ENCODE measurements around the gene CCL4.
"Not testable (repeated sequence)": the region's sequence is repeated elsewhere in the genome, so short reads cannot be mapped to it uniquely, and the experiment has no call there.

Gene CCL4

DNA sequence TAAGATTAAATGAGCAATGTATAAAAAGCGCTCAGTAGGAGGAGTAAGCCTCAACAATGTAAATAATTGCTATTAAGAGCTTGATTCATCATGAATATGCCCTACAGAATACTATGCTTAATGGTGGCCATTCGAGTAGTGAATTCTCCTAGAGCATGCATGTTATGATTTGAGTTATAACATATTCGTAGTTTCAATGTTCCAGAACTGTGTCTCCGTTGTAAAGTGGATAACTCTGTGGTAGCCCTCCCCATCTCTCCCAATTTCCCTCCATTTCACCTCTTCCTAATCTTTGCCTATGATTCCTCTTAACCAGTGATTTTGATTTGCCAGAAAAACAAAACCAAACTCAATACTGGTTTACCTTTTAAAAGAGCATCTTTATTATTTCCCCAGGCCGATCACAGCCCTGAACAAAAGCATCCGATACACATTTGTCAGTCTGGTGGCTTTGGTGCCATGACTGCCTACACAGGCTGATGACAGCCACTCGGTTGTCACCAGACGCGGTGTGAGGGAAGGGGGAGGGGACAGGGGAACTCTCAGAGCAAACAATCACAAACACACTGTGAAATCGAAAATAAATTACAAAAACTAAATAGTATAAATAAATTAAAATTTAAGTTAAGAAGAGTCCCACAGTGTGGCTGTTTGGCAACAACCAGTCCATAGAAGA, 15.6 kb upstream of the CCL4 start:
- not testable (repeated sequence) for DNase-seq (ENCODE audit: low read depth in 2 of 2)

DNA sequence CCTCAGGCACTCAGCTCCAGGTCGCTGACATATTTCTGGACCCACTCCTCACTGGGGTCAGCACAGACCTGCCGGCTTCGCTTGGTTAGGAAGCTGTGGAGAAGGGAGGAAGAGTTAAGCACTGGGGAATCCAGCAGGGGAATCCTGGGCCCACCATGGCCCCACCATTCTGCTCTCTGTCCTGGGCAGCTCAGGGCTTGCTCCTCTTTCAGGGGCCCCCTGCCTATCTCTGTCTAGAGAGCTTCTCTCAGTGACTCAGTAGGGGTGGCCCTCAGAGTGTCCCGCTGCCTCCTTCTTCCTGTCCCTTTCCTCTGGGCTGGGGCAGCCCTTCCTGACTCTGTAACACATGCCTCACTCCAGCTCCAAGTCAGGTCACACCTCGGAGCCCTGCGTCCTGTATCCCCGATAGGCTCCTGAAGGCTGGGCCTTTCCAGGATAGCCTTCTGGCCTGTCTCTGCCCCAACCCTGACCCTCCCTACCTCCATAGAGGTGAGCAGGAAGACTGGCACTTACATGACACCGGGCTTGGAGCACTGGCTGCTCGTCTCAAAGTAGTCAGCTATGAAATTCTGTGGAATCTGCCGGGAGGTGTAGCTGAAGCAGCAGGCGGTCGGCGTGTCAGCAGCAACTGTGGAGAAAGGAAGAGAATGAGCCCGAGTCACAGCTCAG, 14.8 kb upstream of the CCL4 start:
- DNase-seq (ENCODE audit: low read depth in 2 of 2), result no peak

DNA sequence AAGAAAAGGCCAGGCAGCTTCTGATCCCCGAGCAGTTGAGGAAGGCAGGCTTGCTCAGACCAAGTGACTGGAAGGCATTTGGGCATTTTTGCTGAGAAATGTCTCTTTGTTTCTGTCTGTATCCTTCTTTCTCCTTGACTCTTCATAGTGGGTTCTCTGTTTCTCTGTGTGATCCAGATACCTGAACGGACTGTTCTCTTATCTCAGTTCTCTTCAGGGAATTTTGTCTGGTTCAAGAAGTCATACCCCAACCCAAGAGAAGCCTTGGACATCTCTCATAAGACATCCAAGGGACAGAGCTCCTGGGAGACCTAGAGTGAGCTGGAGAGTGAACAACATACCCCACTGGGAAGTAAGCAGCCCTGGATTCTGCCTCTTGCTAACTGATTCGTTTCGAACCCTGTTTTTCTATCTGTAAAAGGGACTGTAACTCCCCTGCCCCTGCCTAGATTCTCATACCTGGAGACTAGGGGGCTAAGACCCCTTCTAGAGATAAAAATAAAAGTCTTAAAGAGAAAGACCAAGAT, 14.2 kb upstream of the CCL4 start:
- no peak for DNase-seq (ENCODE audit: low read depth in 2 of 2)

DNA sequence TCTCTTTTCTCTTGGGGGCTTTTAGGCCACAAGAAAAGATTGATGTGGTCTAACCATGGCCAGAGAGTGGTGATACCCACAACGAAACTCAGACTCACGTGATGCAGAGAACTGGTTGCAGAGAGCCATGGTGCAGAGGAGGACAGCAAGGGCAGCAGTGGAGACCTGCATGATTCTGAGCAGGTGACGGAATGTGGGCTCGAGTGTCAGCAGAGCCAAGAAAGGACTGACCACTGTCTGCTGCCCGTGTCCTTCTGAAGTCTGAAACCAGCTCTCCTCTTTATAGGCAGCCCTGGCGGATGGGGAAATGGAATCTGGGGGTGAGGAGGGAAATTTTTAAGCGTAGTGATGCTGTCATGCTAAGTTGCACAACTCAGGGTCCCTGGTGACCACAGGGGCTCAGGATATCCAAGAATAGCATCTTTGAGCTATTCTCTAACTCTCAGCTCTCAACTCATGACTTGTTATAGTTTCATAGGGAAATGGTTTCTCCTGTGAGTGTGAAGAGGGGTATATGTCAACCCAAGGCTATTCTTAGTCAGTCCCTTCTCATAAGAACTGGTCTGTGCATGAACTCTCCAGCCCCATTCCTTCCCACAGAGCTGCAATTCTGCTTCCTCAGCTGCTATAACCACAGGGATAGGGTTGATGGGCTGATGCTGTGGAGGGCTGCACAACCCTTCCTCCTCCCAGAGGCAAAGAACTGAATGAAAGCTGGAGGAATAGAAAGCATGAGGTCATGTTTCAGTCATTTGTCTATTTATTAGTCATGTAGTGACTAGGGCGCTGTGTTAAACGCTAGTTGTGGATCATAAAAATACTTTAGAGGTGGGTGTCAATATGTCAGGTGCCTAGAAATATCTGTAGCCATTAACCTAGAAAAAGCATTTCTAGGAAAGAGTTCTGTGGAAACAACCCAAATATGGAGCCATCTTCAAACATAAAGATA, 13.5 kb upstream of the CCL4 start, which contains the start of gene CCL3:
Gene CCL3, minus strand, starts transcription at position 256 of the 949 bp plus-strand sequence. Its CDS starts 85 bp downstream, at position 171.
- no peak for DNase-seq (ENCODE audit: low read depth in 2 of 2)

DNA sequence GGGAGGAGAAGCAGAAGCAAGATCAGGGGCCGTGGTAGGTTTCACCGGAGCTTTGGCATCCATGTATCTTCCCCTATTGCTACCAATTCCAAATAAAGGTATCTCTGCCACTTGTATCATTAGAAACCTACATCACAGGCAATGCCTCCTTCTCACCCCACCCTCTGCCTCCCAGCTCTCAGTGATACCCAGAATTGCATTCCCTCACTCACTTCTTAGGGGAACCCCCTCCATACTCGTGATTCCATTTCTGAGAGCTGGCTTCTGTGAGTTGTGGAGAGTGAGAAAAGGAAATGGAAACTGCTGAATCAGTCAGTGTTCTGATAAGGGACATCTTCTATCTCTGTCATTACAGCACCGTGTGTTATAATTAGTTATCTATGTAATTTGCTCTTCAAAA, 11.4 kb upstream of the CCL4 start:
- no peak for DNase-seq (ENCODE audit: low read depth in 2 of 2)

DNA sequence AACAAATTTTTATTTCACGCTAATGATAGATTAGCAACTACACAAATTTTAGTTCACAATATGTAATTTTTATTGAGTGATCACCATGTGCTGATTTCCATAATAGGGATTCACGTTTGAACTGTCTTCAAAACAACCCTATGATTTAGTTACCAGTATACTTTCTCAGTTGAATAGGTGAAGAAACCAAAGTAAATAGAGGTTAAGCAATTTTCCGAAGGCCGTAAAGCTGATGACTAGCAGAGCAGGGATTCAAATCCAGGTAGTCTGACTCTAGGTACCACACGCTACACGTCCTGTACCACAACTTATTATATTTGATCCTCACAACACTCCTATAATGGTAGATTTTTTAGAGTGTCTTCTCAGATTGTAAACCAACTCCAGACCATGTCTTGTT, 10.9 kb upstream of the CCL4 start:
- not testable (repeated sequence) for DNase-seq (ENCODE audit: low read depth in 2 of 2)

DNA sequence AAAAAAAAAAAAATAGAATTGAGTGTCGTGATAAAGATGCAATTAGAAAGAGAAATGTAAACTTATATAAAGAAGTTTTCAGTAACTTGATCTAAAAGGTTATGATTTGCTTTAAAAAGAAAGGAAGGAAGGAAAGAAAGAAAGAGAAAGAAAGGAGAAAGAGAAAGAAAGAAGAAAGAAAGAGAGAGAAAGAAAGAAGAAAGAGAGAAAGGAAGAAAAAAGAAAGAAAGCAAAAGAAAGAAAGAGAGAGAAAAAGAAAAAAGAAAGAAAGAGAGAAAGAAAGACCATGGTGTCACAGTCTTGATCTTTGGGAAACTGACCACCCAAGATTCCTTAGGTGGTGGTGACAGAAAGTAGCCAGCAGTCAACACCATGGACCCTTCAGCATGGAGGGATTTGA, 9.4 kb upstream of the CCL4 start:
- DNase-seq (ENCODE audit: low read depth in 2 of 2), result no peak

DNA sequence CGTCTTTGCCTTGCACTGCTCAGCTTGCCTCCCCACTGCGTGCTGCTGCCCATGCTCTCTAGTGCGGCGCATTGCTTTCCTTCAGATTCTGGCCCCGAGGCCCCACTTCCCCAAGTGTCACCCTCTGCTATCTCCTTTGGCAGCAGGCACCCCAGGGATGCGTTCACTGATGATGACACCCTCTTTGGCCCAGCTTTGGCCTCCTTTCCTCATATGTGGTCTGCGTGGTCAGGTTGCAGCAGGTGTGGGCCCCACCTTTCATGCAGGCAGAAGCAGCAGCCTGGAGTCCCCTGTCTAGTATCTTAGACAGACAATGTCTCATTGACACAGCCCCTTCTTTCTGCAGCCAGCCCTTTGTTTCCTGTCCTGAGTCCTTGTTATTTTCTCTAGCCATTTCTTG, 8.9 kb upstream of the CCL4 start:
- DNase-seq (ENCODE audit: low read depth in 2 of 2), result no peak

DNA sequence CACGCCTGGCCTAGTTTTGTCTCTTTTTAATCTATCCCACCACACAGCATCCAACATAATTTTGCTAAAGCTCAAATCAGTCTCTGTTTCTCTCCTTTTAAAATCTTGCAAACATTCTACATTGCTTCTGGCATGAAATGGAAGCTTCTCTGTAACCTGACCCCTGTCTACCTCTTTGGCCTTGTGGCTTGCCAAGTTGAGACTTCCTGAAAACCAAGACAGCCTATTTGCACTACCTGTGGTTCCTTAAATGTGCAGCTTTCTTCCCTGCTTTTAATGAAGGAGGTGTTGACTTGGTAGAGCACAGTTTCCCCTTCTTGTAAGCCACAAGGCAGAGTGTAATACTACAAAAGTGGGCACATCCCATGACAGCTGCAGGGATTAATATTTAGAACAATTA, 7.6 kb upstream of the CCL4 start:
- DNase-seq (ENCODE audit: low read depth in 2 of 2), result no peak

DNA sequence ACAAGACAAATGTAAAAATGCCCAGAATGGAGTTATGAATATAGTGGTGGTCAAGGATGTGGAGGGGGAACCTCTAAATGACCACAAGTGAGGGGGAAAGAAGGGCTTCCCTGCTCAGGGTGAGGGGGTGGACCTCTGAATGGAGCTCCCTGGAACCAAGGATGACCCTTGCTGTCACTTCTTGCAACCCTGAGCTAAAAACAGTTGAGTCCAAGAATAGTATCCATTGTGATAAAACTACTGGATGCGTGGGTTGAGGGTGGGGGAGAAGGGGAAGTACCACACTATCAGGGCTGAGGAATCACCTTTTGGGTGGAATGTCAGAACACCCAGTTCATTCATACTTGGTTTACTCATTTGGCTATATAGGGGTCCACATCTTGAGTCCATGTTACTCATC, 4.6 kb upstream of the CCL4 start:
- DNase-seq (ENCODE audit: low read depth in 2 of 2), result not testable (repeated sequence)

DNA sequence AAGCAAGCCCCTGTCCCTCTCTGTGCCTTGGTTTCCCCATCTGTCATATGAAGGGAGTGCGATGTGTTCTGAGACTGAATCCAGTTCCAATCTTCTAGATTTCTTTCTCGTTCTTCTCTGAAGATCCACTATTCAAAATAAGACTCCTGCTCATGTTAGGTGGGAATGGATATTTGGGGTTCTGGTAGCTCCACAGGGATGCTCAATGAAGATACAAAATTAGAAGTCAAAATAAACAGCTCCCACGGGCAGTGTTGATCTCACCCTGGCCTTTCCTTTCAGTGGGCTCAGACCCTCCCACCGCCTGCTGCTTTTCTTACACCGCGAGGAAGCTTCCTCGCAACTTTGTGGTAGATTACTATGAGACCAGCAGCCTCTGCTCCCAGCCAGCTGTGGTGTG, 619 bp downstream of the CCL4 start:
- not testable (repeated sequence) for DNase-seq (ENCODE audit: low read depth in 2 of 2)

DNA sequence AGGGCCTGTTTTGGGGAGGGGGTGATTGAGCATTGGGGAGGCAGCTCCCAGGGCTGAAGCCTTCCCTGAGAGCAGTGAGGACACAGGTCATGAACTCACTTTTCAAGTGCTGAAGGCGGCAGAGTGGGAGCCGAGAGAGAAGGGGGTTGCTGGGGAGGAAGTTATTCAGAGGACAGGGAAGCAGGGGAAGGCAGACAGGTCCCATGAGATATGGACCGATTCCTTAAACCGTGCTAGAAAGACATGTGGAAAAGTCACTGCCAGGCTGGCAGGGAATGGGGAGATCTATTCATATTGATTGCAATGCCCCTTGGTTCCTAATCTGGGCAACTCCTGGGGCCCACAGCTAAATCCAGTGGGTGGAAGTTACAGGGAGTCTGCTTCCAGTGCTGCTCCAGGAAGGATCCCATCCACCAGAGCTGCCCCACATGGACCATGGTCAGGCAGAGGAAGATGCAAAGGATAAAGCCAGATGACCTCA, 1.1 kb downstream of the CCL4 start:
- no peak for DNase-seq (ENCODE audit: low read depth in 2 of 2)

DNA sequence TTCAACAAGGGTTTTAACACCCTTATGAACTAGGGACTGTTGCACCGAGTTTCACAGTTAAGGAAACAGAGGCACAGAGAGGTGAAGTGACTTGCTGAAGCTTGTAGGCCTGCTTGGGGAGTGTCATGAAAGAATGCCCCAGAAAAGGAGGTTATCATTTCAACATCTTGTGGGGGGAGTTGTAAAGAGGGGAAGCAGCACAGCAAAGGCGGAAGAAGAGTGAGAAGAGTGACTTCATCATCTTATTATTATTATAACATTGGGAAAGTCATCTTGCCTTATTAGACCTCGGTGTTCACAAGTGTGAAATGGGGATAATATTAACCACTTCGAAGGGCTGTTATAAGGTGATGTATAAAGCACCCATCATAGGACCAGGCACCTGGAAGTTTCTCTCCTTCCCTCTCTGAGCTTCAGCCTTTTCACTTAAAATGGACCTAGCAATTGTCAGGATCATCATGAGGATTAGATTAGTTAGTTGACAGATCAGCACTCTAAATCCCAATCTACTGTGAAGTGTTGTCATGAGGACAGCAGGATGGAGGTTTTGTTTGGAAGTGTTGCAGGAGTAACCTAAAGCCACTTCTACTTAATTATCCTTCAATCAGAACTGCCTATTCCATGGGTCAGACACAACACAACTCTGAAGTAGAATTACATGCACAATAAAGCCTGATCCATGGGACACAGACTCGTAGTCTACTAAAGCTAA, 2.3 kb downstream of the CCL4 start:
- no peak for DNase-seq (ENCODE audit: low read depth in 2 of 2)

DNA sequence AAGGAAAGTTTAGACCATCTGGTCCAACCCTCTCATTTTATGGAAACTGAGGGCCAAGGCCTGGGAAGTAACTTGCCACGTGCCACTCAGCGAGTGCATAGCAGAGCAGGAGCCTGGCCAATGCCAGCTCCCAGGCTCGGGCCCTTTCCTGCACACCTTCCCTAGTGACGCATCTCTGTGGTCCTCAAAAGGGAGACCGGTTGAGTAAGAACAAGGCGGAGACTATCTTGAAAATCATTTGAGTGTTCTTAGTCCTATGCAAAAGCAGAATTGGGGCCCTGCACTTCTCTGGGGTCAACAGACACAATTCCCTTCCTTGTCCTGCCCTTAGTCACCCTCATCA, 2.8 kb downstream of the CCL4 start:
- no peak for DNase-seq (ENCODE audit: low read depth in 2 of 2)

DNA sequence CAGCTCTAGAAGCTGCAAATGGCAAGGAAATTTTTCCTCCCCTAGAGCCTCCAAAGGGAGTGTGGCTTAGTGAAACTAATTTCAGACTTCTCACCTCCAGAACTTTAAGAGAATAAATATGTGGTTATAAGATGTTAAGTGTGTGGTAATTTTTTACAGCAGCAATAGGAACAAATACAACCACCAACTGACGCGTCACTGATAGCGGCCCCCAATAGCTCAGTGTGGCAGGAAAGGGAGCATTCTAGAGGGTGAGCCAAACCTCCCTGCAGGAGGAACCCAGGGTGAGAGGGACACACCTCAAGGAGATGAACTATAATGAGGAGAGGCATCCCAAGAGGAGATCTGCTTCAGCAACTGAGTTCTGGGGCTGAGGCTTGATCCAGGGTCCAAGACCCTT, 4.0 kb downstream of the CCL4 start:
- no peak for DNase-seq (ENCODE audit: low read depth in 2 of 2)

DNA sequence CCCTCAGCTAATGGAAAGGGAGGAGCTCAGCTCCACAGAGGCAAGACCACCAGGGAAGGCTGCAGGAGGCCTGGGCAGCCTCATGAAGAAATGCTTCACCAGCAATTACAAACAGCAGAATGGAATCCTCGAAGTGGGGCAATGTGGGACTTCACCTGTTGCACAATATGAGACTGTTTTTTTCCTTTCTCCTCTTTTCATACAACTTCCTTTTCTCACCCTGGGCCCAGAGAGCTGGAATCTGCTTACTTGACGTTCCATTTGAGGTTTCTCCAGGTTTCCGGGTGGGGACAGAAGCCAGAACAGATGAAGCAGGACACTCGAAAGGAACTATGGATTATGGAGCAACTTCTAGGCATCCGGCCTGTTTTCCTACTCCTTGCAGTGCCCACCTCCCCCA, 4.6 kb downstream of the CCL4 start:
- not testable (repeated sequence) for DNase-seq (ENCODE audit: low read depth in 2 of 2)

DNA sequence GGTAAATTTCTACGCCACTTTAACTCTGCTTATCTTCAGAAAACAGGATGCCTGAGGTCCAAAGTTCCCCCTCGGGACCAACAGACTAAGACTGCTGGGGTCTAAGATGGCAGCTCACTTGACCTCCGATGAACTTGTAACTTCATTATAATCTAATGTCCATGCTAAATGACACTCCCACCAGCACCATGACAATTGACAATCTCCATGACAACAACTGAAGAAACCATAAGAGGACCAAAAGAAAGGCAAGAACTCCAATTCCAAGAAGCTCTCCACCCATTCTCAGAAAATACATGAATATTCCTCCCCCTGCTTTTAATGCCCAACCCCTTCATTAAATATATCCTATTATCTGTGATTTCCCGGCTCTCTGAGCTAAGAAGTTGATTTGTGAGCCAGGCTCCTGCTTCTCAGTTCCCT, 7.5 kb downstream of the CCL4 start:
- DNase-seq (ENCODE audit: low read depth in 2 of 2), result no peak

DNA sequence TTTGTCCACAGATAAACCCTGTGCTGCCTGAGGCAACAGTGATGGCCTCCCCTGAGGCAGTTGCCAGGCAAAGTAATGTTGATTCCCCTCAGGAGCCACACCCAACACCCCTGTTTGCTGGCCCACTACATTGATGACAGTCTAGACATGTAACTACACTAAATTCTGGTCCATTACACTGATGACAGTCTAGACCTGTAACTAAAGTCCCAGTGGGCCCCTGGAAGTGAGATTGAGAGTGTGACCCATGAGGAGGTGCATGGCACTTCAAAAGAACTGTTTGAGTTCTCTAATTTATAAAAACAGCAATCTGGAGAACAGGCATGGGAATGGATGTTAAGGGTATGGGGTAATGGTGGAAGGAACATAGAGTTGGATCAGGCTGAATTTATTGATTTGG, 8.9 kb downstream of the CCL4 start:
- DNase-seq (ENCODE audit: low read depth in 2 of 2), result no peak

DNA sequence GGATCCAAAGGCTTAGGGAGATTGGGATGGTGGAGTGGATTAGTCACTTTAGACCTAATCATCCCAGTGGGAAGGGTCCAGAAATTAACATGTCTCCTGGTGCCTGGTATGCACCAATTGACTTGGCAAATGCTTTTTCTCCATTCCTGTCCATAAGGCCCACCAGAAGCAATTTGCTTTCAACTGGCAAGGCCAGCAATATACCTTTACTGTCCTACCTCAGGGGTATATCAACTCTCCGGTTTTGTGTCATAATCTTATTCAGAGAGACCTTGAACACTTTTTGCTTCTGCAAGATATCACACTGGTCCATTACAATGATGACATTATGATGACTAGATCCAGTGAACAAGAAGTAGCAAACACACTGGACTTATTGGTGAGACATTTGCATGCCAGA, 9.5 kb downstream of the CCL4 start:
- not testable (repeated sequence) for DNase-seq (ENCODE audit: low read depth in 2 of 2)

DNA sequence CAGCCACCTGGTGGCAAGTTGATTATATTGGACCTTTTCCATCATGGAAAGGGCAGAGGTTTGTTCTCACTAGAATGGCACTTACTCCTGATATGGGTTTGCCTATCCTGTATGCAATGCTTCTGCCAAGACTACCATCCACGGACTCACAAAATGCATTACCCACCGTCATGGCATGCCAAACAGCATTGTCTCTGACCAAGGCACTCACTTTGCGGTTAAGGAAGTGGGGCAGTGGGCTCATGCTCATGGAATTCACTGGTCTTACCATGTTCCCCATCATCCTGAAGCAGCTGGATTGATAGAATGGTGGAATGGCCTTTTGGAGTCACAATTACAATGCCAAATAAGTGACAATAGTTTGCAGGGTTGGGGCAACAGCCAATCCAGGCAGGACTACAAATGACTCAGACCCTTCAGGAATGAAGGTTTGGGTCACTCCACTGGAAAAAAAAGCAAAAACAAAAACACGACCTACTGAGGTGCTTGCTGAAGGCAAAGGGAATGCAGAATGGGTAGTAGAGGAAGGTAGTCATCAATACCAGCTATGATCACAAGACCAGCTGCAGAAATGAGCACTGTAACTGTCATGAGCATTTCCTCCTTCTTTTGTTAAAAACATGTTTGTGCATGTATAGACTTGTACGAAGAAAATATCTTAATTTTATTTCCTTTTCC, 11.5 kb downstream of the CCL4 start:
- not testable (repeated sequence) for DNase-seq (ENCODE audit: low read depth in 2 of 2)

DNA sequence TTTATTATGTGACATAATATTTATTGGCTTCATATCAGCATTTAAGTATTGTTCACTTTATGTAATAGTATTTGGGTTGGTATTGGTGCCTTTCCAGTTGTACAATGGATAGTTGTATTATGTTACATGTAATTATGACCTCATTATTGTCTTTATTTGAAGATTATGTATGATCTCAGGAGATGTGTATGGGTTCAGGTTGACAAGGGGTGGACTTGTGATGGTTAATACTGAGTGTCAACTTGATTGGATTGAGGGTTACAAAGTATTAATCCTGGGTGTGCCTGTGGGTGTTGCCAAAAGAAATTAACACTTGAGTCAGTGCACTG, 12.0 kb downstream of the CCL4 start:
- DNase-seq (ENCODE audit: low read depth in 2 of 2), result not testable (repeated sequence)

All from stimulated activated CD4-positive, alpha-beta T cell treated with anti-CD3 and anti-CD28 coated beads, Interleukin-1b, Interleukin-23, amount 100 ng/mL, for 1 hour (primary cell).